Prostate gland (tissue), 2 donors: ENCODE measurements around the gene GRB10.

ENCODE experiments used
- POLR2A ChIP-seq: fragments of 450-650 bp; IDR thresholded peaks from one replicate; pipeline ENCODE4 v1.6.1; 2016; ENCODE audit warnings: antibody characterized with exemption, mild to moderate bottlenecking
- POLR2AphosphoS5 ChIP-seq: sonication (generic); formaldehyde crosslinking; IDR thresholded peaks from one replicate; pipeline ENCODE4 v1.6.1; 2017; ENCODE audit warnings: antibody characterized with exemption
- TF ChIP-seq, protein P1 (sequence below), 4 experiments: fragments of 200-600 bp in 2 of 4; fragments of 450-650 bp in 2 of 4; sonication (generic) in 2 of 4; IDR thresholded peaks; 1 replicate in 3 of 4; 2 replicates in 1 of 4; pipeline ENCODE4 v1.5.1; 2016 to 2019; ENCODE audit warnings: antibody characterized with exemption in 4 of 4, mild to moderate bottlenecking in 2 of 4, moderate library complexity in 2 of 4

DNA sequence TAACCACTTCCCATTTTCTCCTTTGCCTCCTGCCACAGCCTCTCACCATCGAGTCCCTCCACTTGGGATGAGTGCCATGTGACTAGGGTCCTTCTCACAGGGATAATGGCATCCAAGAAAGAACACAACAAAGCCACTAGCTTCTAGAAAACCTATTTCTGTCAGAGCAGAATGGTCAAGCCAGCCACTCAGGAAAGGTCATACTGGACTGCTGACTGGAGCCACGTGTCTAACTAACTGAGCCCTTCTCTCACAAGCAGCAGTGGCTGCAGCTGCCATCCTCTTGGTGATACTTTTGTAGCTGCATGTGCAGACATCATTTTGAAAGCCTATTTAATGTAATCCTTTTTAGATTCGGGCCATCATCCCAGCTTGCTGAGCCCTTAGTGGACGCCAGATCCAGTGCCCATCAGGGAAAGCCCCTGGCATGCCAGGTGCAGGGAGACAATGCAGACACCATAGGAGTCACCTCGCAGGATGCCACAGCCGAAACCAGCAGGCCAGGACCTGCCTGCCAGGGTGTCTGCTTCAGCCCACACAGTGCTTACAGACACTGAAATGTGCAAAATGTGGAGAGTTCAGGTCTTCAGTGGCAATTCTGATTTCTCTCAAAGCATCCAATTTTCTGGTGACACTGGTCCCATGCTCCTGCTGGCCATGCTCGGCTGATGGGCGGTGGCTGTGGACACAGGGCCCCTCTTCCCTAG, 119.1 kb downstream of the GRB10 start:
- TF ChIP-seq, protein P1, sequence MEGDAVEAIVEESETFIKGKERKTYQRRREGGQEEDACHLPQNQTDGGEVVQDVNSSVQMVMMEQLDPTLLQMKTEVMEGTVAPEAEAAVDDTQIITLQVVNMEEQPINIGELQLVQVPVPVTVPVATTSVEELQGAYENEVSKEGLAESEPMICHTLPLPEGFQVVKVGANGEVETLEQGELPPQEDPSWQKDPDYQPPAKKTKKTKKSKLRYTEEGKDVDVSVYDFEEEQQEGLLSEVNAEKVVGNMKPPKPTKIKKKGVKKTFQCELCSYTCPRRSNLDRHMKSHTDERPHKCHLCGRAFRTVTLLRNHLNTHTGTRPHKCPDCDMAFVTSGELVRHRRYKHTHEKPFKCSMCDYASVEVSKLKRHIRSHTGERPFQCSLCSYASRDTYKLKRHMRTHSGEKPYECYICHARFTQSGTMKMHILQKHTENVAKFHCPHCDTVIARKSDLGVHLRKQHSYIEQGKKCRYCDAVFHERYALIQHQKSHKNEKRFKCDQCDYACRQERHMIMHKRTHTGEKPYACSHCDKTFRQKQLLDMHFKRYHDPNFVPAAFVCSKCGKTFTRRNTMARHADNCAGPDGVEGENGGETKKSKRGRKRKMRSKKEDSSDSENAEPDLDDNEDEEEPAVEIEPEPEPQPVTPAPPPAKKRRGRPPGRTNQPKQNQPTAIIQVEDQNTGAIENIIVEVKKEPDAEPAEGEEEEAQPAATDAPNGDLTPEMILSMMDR (IDR thresholded peaks at IDR 0.05): no peak
- no peak for TF ChIP-seq POLR2A
- TF ChIP-seq POLR2AphosphoS5: peak; percentile 20
